H9 (cell line): Measurements from ENCODE around the gene TMEM229B. TPM values are rescaled to one million over a fixed set of nuclear protein-coding genes. Genes with fewer than 3 reads are reported as not detected.

Source experiments
- DNase-seq: peaks from one replicate; pipeline ENCODE4 v3.0.0-alpha.2; 2017
- H2AFZ ChIP-seq: one replicate; pipeline ENCODE4 v1.6.1; 2013; ENCODE audit warnings: mild to moderate bottlenecking, low read length, control low read depth, moderate library complexity
- H2AK5ac ChIP-seq: 2 replicates; pipeline ENCODE4 v1.6.1; 2013; ENCODE audit warnings: low read length, control low read depth, mixed read lengths; ENCODE audit not compliant: insufficient read length
- H2BK120ac ChIP-seq: one replicate; pipeline ENCODE4 v1.6.1; 2013; ENCODE audit warnings: low read depth, mild to moderate bottlenecking, low read length, control low read depth, inconsistent platforms; ENCODE audit not compliant: poor library complexity, severe bottlenecking
- H2BK12ac ChIP-seq: 2 replicates; pipeline ENCODE4 v1.6.1; 2013; ENCODE audit warnings: low read length, control low read depth, mixed read lengths, low read depth; ENCODE audit not compliant: insufficient read length
- H2BK15ac ChIP-seq: 2 replicates; pipeline ENCODE4 v1.6.1; 2013; ENCODE audit warnings: low read depth, low read length, control low read depth
- H2BK20ac ChIP-seq: one replicate; pipeline ENCODE4 v1.6.1; 2013; ENCODE audit warnings: low read depth, mild to moderate bottlenecking, low read length, control low read depth, inconsistent platforms; ENCODE audit not compliant: poor library complexity, severe bottlenecking
- H2BK5ac ChIP-seq: 2 replicates; pipeline ENCODE4 v1.6.1; 2013; ENCODE audit warnings: low read length, control low read depth, mixed read lengths; ENCODE audit not compliant: insufficient read length
- H3K14ac ChIP-seq: 2 replicates; pipeline ENCODE4 v1.6.1; 2013; ENCODE audit warnings: low read length, control low read depth; ENCODE audit not compliant: insufficient read depth
- H3K18ac ChIP-seq: 2 replicates; pipeline ENCODE4 v1.6.1; 2013; ENCODE audit warnings: low read depth, mild to moderate bottlenecking, mixed read lengths, low read length, control low read depth; ENCODE audit not compliant: insufficient read length
- H3K23ac ChIP-seq: 2 replicates; pipeline ENCODE4 v1.6.1; 2013; ENCODE audit warnings: low read length, control low read depth, mixed read lengths, low read depth; ENCODE audit not compliant: insufficient read length
- H3K23me2 ChIP-seq: 2 replicates; pipeline ENCODE4 v1.6.1; 2013; ENCODE audit warnings: low read depth, mild to moderate bottlenecking, mixed read lengths, low read length, control low read depth; ENCODE audit not compliant: insufficient read length, poor library complexity, severe bottlenecking
- H3K27ac ChIP-seq: 2 replicates; pipeline ENCODE4 v1.5.1; 2013; ENCODE audit warnings: low read length, control low read depth, mixed read lengths, low read depth; ENCODE audit not compliant: insufficient read length
- H3K27me3 ChIP-seq: 2 replicates; pipeline ENCODE4 v1.6.1; 2013; ENCODE audit warnings: low read length, control low read depth, inconsistent platforms; ENCODE audit not compliant: insufficient read depth
- H3K4ac ChIP-seq: 2 replicates; pipeline ENCODE4 v1.6.1; 2013; ENCODE audit warnings: low read depth, mild to moderate bottlenecking, control low read depth, inconsistent platforms, low read length, moderate library complexity
- H3K4me1 ChIP-seq: 2 replicates; pipeline ENCODE4 v1.6.1; 2013; ENCODE audit warnings: low read length, control low read depth, inconsistent platforms; ENCODE audit not compliant: insufficient read depth
- H3K4me2 ChIP-seq: 2 replicates; pipeline ENCODE4 v1.6.1; 2013; ENCODE audit warnings: low read length, control low read depth, mixed read lengths; ENCODE audit not compliant: insufficient read length, insufficient read depth
- H3K56ac ChIP-seq: 2 replicates; pipeline ENCODE4 v1.6.1; 2013; ENCODE audit warnings: low read depth, mild to moderate bottlenecking, mixed read lengths, low read length, control low read depth; ENCODE audit not compliant: insufficient read length
- H3K79me1 ChIP-seq: 2 replicates; pipeline ENCODE4 v1.6.1; 2013; ENCODE audit warnings: low read depth, mild to moderate bottlenecking, moderate library complexity, low read length, control low read depth, inconsistent platforms; ENCODE audit not compliant: insufficient read depth, poor library complexity, severe bottlenecking
- H3K79me2 ChIP-seq: 2 replicates; pipeline ENCODE4 v1.6.1; 2013; ENCODE audit warnings: low read length, control low read depth, inconsistent platforms; ENCODE audit not compliant: insufficient read depth
- H3K9ac ChIP-seq: 2 replicates; pipeline ENCODE4 v1.6.1; 2013; ENCODE audit warnings: low read length, control low read depth, mixed read lengths; ENCODE audit not compliant: insufficient read length; ENCODE audit errors: extremely low read depth
- H3K9me3 ChIP-seq: one replicate; pipeline ENCODE4 v1.6.1; 2013; ENCODE audit warnings: low read depth, low read length, inconsistent platforms; ENCODE audit not compliant: control insufficient read depth
- H3T11ph ChIP-seq: one replicate; pipeline ENCODE4 v1.6.1; 2013; ENCODE audit warnings: mild to moderate bottlenecking, low read length, control low read depth, inconsistent platforms
- H4K20me1 ChIP-seq: one replicate; pipeline ENCODE4 v1.6.1; 2013; ENCODE audit not compliant: control insufficient read depth, insufficient read length, insufficient read depth
- H4K5ac ChIP-seq: 2 replicates; pipeline ENCODE4 v1.6.1; 2013; ENCODE audit warnings: low read depth, mild to moderate bottlenecking, mixed read lengths, low read length, control low read depth; ENCODE audit not compliant: insufficient read length
- H4K8ac ChIP-seq: replicated peaks from 2 replicates; pipeline ENCODE4 v1.6.1; 2013; ENCODE audit warnings: low read length, control low read depth, mixed read lengths, low read depth; ENCODE audit not compliant: insufficient read length
- H4K91ac ChIP-seq: 2 replicates; pipeline ENCODE4 v1.6.1; 2013; ENCODE audit warnings: low read depth, mild to moderate bottlenecking, moderate library complexity, mixed read lengths, low read length, control low read depth; ENCODE audit not compliant: insufficient read length
- H3K27ac Mint-ChIP-seq, 3 experiments: 2 replicates in 2 of 3; 3 replicates in 1 of 3; pipeline ENCODE4 v1.8.0; 2020 to 2021; ENCODE audit warnings: mixed read lengths in 3 of 3, mild to moderate bottlenecking in 1 of 3, moderate library complexity in 1 of 3
- H3K27me3 Mint-ChIP-seq: 2 replicates; pipeline ENCODE4 v1.8.0; 2021; ENCODE audit warnings: low read depth, mild to moderate bottlenecking, moderate library complexity, mixed read lengths
- H3K36me3 Mint-ChIP-seq, 3 experiments: 2 replicates in 2 of 3; 3 replicates in 1 of 3; pipeline ENCODE4 v1.8.0; 2020 to 2021; ENCODE audit warnings: low read depth in 3 of 3, mixed read lengths in 3 of 3; ENCODE audit not compliant: insufficient read depth in 1 of 3
- H3K4me1 Mint-ChIP-seq, 2 experiments: 2 replicates each; pipeline ENCODE4 v1.8.0; 2020; ENCODE audit warnings: mixed read lengths in 2 of 2
- H3K4me3 Mint-ChIP-seq, 2 experiments: 2 replicates in 1 of 2; 3 replicates in 1 of 2; pipeline ENCODE4 v1.8.0; 2020 to 2021; ENCODE audit warnings: mild to moderate bottlenecking in 2 of 2, mixed read lengths in 2 of 2, moderate library complexity in 1 of 2
- H3K9me3 Mint-ChIP-seq, 2 experiments: 2 replicates in 1 of 2; 3 replicates in 1 of 2; pipeline ENCODE4 v1.8.0; 2020; ENCODE audit warnings: mild to moderate bottlenecking in 2 of 2, mixed read lengths in 2 of 2, moderate library complexity in 1 of 2
- WGBS: extraction: QIAGEN DNeasy Blood & Tissue Kit; methylation state at CpG from one replicate; pipeline ENCODE4 v1.1.7; 2013; ENCODE audit warnings: missing lambda C conversion rate, low lambda C conversion rate, mixed read lengths; ENCODE audit not compliant: insufficient read length; ENCODE audit errors: extremely low coverage; 5-methylcytosine and 5-hydroxymethylcytosine counted together
- total RNA-seq: library from RNA; stranded (reverse); gene quantifications from 2 replicates; pipeline ENCODE4 v1.2.1, GENCODE V29; 2021
- TF ChIP-seq, protein P1 (sequence below): fragments of 200-600 bp; sonication (generic); conservative IDR thresholded peaks from 3 replicates; pipeline ENCODE4 v1.8.0; 2021; ENCODE audit warnings: antibody characterized with exemption, mild to moderate bottlenecking

Gene TMEM229B
- total RNA-seq, 1 experiment from 2014 or later, result 0.24 TPM

DNA sequence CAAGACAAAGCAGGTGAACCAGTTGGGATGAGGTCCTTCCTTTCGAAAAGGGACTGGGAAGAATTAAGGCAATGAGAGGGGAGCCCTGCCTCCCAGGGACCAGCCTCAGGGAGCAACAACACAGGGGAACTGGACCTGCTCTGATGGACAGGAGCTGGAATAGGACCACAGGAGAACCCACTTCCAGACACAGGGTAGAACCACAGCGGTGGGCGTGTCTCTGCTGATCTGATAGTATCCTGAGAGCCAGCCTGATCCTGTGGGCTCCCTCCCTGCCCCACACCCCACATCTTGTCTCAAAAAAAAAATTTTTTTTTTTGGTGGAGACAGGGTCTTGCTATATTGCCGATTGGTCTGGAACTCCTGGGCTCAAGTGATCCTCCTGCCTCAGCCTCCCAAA lies 62.9 kb downstream of the TMEM229B start:
- Histone ChIP-seq H3K4me2 (no peak overlapping the region), H2AFZ (no peak overlapping the region), H2BK12ac (no peak overlapping the region), H2BK5ac (no peak overlapping the region), H4K8ac (no peak overlapping the region), H3K23ac (no peak overlapping the region), H4K5ac (no peak overlapping the region), H4K20me1 (no peaks in the 10 kb centered on the region), H3K9me3 (no peaks in the 10 kb centered on the region), H3K27me3 (no peaks in the 10 kb centered on the region), H3K4me1 (peaks cover 2% of the 10 kb centered on the region; the same call in 1 of the 2 replicates), H3K79me2 (no peaks in the 10 kb centered on the region), H2BK15ac (no peak overlapping the region), H3K18ac (no peak overlapping the region), H3T11ph (no peak overlapping the region), H3K4ac (no peak overlapping the region), H2BK120ac (no peak overlapping the region), H2AK5ac (no peak overlapping the region), H3K14ac (no peak overlapping the region), H3K79me1 (no peaks in the 10 kb centered on the region), H3K9ac (no peak overlapping the region), H3K56ac (no peak overlapping the region), H3K23me2 (no peaks in the 10 kb centered on the region), H3K27ac (no peak overlapping the region), H2BK20ac (no peak overlapping the region), H4K91ac (no peak overlapping the region)
- Mint-ChIP-seq H3K4me3 (no peak overlapping the region), H3K4me1 (peaks cover 19 to 21% of the 10 kb centered on the region in 2 experiments), H3K36me3 (no peaks in the 10 kb centered on the region), H3K9me3 (no peaks in the 10 kb centered on the region), H3K27me3 (no peaks in the 10 kb centered on the region; the same call in 1 of the 2 replicates), H3K27ac (no peak overlapping the region)
- no CpG with 5 or more reads among the region's 4 CpGs for WGBS
- no peak for DNase-seq
- TF ChIP-seq, protein P1, sequence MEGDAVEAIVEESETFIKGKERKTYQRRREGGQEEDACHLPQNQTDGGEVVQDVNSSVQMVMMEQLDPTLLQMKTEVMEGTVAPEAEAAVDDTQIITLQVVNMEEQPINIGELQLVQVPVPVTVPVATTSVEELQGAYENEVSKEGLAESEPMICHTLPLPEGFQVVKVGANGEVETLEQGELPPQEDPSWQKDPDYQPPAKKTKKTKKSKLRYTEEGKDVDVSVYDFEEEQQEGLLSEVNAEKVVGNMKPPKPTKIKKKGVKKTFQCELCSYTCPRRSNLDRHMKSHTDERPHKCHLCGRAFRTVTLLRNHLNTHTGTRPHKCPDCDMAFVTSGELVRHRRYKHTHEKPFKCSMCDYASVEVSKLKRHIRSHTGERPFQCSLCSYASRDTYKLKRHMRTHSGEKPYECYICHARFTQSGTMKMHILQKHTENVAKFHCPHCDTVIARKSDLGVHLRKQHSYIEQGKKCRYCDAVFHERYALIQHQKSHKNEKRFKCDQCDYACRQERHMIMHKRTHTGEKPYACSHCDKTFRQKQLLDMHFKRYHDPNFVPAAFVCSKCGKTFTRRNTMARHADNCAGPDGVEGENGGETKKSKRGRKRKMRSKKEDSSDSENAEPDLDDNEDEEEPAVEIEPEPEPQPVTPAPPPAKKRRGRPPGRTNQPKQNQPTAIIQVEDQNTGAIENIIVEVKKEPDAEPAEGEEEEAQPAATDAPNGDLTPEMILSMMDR, result no peak
